Measurements from ENCODE around the gene PTP4A1. TPM values are rescaled to one million over a fixed set of nuclear protein-coding genes. Genes with fewer than 3 reads are reported as not detected.
A peak's percentile ranks its signal among the peaks of the same experiment; 100 is the strongest.

Gene PTP4A1
- total and polyA plus RNA-seq, 2 of the 4 experiments (the other 2 are of a cell fraction), result 31.2 to 53.1 TPM

- Histone ChIP-seq H2BK20ac (ENCODE audit: low read depth, low read length) (no peak overlapping the region), H3K27me3 (ENCODE audit: control insufficient read depth, insufficient read depth, low read length) (no peaks in the 10 kb centered on the region), H2AK9ac (replicated peaks; ENCODE audit: low read depth, low read length, poor library complexity) (no peak overlapping the region), H3K79me1 (ENCODE audit: low read depth in 1 of 2, low read length in 2 of 2) (no peaks in the 10 kb centered on the region), H2BK120ac (ENCODE audit: low read depth, low read length) (no peak overlapping the region), H3K4me3 (ENCODE audit: insufficient read depth, low read depth, low read length) (no peak overlapping the region), H3K4ac (ENCODE audit: low read depth, low read length) (no peak overlapping the region), H4K8ac (ENCODE audit: low read depth in 2 of 2, low read length in 2 of 2) (no peak overlapping the region), H3K18ac (ENCODE audit: low read depth, low read length) (no peak overlapping the region), H4K91ac (ENCODE audit: insufficient read depth, low read depth, low read length) (no peak overlapping the region), H3K9ac (ENCODE audit: low read depth, low read length) (no peak overlapping the region), H3K9me3 (ENCODE audit: control insufficient read depth, insufficient read depth, low read length) (no peaks in the 10 kb centered on the region), H2AK5ac (ENCODE audit: low read depth, low read length) (no peak overlapping the region), H2BK15ac (ENCODE audit: low read depth, low read length) (0 out of 3 replicates have a peak overlapping the region, but pooled peaks have one; percentile 28), H4K5ac (ENCODE audit: low read depth, low read length) (no peak overlapping the region), H3K14ac (replicated peaks; ENCODE audit: low read depth, low read length) (no peak overlapping the region), H2BK5ac (ENCODE audit: low read depth, low read length, poor library complexity, severe bottlenecking) (no peak overlapping the region), H3K56ac (ENCODE audit: extremely low read depth, insufficient read depth, low read length) (no peak overlapping the region), H3K9me1 (ENCODE audit: insufficient read depth, low read length) (no peaks in the 10 kb centered on the region), H2AFZ (replicated peaks; ENCODE audit: low read length, poor library complexity) (no peak overlapping the region), H3K27ac (ENCODE audit: insufficient read depth, low read length) (no peak overlapping the region), H3K4me1 (ENCODE audit: control insufficient read depth, insufficient read depth, low read length) (peaks cover 2% of the 10 kb centered on the region; the same call in 1 of the 2 replicates), H4K20me1 (ENCODE audit: insufficient read depth, low read length) (no peaks in the 10 kb centered on the region), H3K4me2 (ENCODE audit: low read depth, low read length) (no peak overlapping the region), H3K23ac (ENCODE audit: low read depth, low read length) (no peak overlapping the region), H3K36me3 (ENCODE audit: control insufficient read depth, insufficient read depth, low read length) (no peaks in the 10 kb centered on the region)
- ChIA-PET CTCF (no interaction called here), POLR2A (ENCODE audit: unreplicated experiment) (no interaction called here)
- TF ChIP-seq RCOR1 (IDR thresholded peaks at IDR 0.05; ENCODE audit: insufficient replicate concordance, low read length) (no peak), NFE2L2 (IDR thresholded peaks at IDR 0.05; ENCODE audit: low read depth, low read length) (no peak), FOS (IDR thresholded peaks at IDR 0.05; ENCODE audit: low read depth, low read length) (no peak), ELK1 (IDR thresholded peaks at IDR 0.05; ENCODE audit: borderline replicate concordance, low read depth, low read length) (no peak), USF2 (IDR thresholded peaks at IDR 0.05; ENCODE audit: low read depth, low read length) (no peak), CEBPB (IDR thresholded peaks at IDR 0.05; ENCODE audit: low read depth, low read length) (no peak)
- WGBS, 2 experiments (ENCODE audit: extremely low coverage in 2 of 2, insufficient read length in 1 of 2), result 90% methylated on average over 1 of the region's 1 CpG; no CpG with 5 or more reads in 1 of the 2 experiments
- intact Hi-C loops (cut with micrococcal nuclease) (no loop called here), in situ Hi-C loops (cut with MboI; ENCODE audit: low sequenced_read_pairs) (loop anchor here (25.0 kb wide), 1 partner anchor 201 kb away; no protein-coding TSS in a partner anchor), dilution Hi-C loops (cut with HindIII; ENCODE audit: low sequenced_read_pairs, unreplicated experiment) (no loop called here)
- ATAC-seq (ENCODE audit: low read depth) (no peak), DNase-seq (no peak)
- BruUV-seq (replicated peaks), result no TSS peak
Measured at GRCh38 chr6:63563235-63563634, 9.0 kb upstream of the PTP4A1 start.
